Measurements from ENCODE around the gene NXPH2. TPM values are rescaled to one million over a fixed set of nuclear protein-coding genes. Genes with fewer than 3 reads are reported as not detected.

Gene NXPH2
- total and polyA plus RNA-seq, 11 donors: 0.91 TPM; not detected in 10

- Histone ChIP-seq H3K9me3 (no peaks in the 10 kb centered on the region), H3K4me3 (no peak overlapping the region), H3K27ac (no peak overlapping the region), H3K4me1 (no peaks in the 10 kb centered on the region), H3K36me3 (no peaks in the 10 kb centered on the region), H3K27me3 (peaks cover 0 to 3% (median 0%) of the 10 kb centered on the region in 9 donors)
- WGBS, 4 donors: 85 to 92% (median 89%) methylated on average over 3 of the region's 3 CpGs
- DNase-seq (no peak), ATAC-seq (no peak)
- no peak for TF ChIP-seq POLR2A (IDR thresholded peaks at IDR 0.05)
- intact Hi-C loops (cut with DNase I): no loop called here
Observed at GRCh38 chr2:138811431-138811830, 31.2 kb upstream of the NXPH2 start.

GRCh38 chr2:138794724-138795123, 14.5 kb upstream of the NXPH2 start:
- 90 to 95% (median 94%) methylated on average over 2 of the region's 2 CpGs for WGBS, 4 donors
- Histone ChIP-seq H3K36me3 (no peaks in the 10 kb centered on the region), H3K27me3 (peaks cover 0 to 29% (median 0%) of the 10 kb centered on the region in 9 donors), H3K27ac (no peak overlapping the region), H3K9me3 (peaks cover 0 to 13% (median 0%) of the 10 kb centered on the region in 12 donors), H3K4me1 (no peaks in the 10 kb centered on the region), H3K4me3 (no peak overlapping the region)
- no peak for DNase-seq
- intact Hi-C loops (cut with DNase I): no loop called here
- TF ChIP-seq POLR2A (IDR thresholded peaks at IDR 0.05) (no peak), CTCF (IDR thresholded peaks at IDR 0.05) (no peak)
- no peak for ATAC-seq

GRCh38 chr2:138787053-138787666, 7.0 kb upstream of the NXPH2 start:
- intact Hi-C loops (cut with DNase I): loop anchor here in 9 of 10 donors (2.0 to 10.0 kb wide), 7 partner anchors 312 to 876 kb away; no protein-coding TSS in a partner anchor
- peaks cover 0 to 8% (median 0%) of the 10 kb centered on the region in 9 donors for H3K27me3 ChIP-seq
- WGBS, 4 donors: 17 to 21% (median 20%) methylated on average over 2 of the region's 2 CpGs
- no peaks in the 10 kb centered on the region for H3K4me1 ChIP-seq
- no peak overlapping the region for H3K4me3 ChIP-seq
- H3K36me3 ChIP-seq: no peaks in the 10 kb centered on the region
- DNase-seq (no peak), ATAC-seq (no peak)
- TF ChIP-seq CTCF (IDR thresholded peaks at IDR 0.05) (peak; percentile 48 to 78 (median 70)), POLR2A (IDR thresholded peaks at IDR 0.05) (no peak)
- H3K27ac ChIP-seq: no peak overlapping the region
- H3K9me3 ChIP-seq: no peaks in the 10 kb centered on the region

- Histone ChIP-seq H3K27me3 (peaks cover 10 to 52% (median 37%) of the 10 kb centered on the region in 9 donors), H3K4me3 (no peak overlapping the region), H3K4me1 (peaks cover 0 to 19% (median 8%) of the 10 kb centered on the region in 12 donors), H3K36me3 (no peaks in the 10 kb centered on the region), H3K27ac (no peak overlapping the region), H3K9me3 (no peaks in the 10 kb centered on the region)
- 79 to 93% (median 85%) methylated on average over 5 of the region's 5 CpGs for WGBS, 4 donors
- intact Hi-C loops (cut with DNase I): loop anchor here in 7 of 10 donors (10.0 kb wide), 4 partner anchors 308 to 868 kb away; no protein-coding TSS in a partner anchor
- ATAC-seq (no peak), DNase-seq (no peak)
- TF ChIP-seq CTCF (IDR thresholded peaks at IDR 0.05) (no peak), POLR2A (IDR thresholded peaks at IDR 0.05) (no peak)
Observed at GRCh38 chr2:138782383-138782782, 2.2 kb upstream of the NXPH2 start.

All from heart left ventricle (tissue), 16 donors.